GM12875 (cell line): Measurements from ENCODE around the gene ZKSCAN2.

Source experiments
- H3K4me3 ChIP-seq: one replicate; pipeline ENCODE4 v1.5.1; 2011; ENCODE audit warnings: low read depth, low read length, control low read depth
- CTCF ChIP-seq: IDR thresholded peaks from 2 replicates; pipeline ENCODE4 v1.5.1; 2011; ENCODE audit warnings: low read depth, mild to moderate bottlenecking, control low read depth, inconsistent platforms, low read length, moderate library complexity, borderline replicate concordance; ENCODE audit not compliant: insufficient read depth

Gene ZKSCAN2

DNA sequence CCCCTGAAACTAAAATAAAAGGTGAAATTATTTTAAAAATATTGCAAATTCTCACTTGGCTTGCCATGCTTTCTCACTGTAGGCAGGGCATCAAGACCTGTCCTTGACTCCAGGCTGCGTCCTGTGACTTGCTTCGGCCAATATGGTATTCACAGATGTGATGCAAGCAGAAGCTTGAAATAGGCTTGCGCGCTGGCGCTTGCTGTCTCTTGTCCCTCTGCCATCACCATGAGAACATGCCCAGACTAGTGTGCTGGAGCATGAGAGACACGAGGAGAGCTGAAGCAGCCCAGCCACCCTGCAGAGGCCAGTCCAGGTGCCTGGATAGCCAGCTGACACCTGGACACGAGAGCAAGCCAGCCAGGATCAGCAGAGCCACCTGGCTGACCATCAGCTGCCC lies 21.8 kb upstream of the ZKSCAN2 start:
- no peak for TF ChIP-seq CTCF

GRCh38 chr16:25271421-25271820 lies 13.8 kb upstream of the ZKSCAN2 start:
- H3K4me3 ChIP-seq, result no peak overlapping the region
- TF ChIP-seq CTCF, result no peak

More for the DNA sequence above, 21.8 kb upstream of the ZKSCAN2 start:
- no peak overlapping the region for H3K4me3 ChIP-seq

DNA sequence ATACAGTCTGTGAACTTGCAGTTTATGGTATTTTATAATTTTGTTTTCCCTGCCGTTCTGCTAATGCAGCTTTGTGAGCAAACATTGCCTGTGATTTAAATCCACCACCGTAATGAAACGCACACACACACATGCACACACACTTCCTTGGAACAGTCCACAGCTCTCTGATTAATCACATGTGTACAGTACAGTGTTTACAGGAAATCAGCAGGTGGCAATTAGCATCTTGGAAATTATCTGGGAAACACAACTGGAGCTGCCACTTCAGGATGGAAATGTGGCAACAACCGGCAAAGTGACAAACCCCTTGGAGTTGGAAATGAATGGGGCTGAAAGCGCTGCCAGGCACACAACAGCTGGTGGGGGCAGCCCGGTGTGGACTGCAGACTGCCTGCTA lies 12.9 kb upstream of the ZKSCAN2 start:
- no peak overlapping the region for H3K4me3 ChIP-seq
- TF ChIP-seq CTCF, result no peak

DNA sequence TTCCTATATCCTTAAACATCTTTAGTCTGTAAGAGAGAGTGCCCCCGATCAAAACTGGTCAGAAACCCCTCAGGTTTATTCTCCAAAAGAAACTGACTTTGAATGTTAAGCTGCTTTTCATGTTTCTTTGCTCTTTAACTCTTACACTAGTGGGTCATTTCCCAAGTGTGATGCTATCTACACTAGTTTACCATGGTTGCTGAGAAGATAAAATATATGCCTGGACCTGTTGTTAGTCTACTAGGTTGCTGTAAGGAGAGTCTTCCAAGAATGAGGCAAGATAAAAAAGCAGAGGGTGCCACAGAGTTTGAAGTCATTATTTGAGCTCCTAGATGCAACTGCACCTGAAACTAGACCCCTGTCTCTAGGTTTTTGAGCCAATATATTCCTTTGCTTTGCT lies 12.2 kb upstream of the ZKSCAN2 start:
- no peak overlapping the region for H3K4me3 ChIP-seq
- no peak for TF ChIP-seq CTCF

DNA sequence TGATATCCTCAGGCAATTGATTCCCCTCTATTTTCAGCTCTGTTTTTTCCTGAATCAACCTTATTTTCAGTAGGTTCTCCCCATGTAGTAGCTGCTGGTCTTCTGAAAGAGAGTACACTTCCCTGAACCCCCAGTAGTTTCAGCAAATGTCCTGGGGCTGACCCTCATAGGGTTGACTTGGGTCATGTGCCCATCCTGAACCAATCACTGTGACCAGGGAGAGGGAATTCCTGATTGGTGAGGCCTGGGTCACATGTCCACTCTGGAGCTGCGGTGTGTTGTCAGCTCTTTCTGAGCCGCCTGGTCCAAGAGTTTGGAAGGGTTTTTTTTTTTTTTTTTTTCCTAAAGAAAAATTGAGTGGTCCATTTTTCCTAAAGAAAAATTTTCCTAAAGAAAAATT lies 8.3 kb upstream of the ZKSCAN2 start:
- no peak for TF ChIP-seq CTCF
- no peak overlapping the region for H3K4me3 ChIP-seq

- H3K4me3 ChIP-seq, result no peak overlapping the region
- no peak for TF ChIP-seq CTCF
Observed at GRCh38 chr16:25264597-25264996, 7.0 kb upstream of the ZKSCAN2 start.

DNA sequence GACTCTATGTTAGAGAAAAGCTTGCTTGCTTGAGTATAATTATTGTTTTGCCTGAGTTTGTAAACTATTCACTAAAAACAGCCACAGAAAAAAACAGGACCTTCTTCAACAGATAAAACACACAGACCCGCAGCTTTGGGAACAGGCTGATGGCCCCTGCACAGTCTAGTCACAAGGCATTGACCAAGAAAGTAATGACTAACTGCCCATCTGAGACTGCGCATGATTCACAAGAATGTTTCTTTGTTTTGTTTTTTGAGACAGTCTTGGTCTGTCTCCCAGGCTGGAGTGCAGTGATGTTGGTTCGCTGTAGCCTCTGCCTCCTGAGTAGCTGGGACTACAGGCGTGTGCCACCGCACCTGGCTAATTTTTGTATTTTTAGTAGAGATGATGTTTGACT lies 2.8 kb upstream of the ZKSCAN2 start:
- no peak for TF ChIP-seq CTCF

More for the DNA sequence above, 2.8 kb upstream of the ZKSCAN2 start:
- no peak overlapping the region for H3K4me3 ChIP-seq
